ENCODE measurements around the gene IL19.
A peak's percentile ranks its signal among the peaks of the same experiment; 100 is the strongest.

IL19 gene

DNA sequence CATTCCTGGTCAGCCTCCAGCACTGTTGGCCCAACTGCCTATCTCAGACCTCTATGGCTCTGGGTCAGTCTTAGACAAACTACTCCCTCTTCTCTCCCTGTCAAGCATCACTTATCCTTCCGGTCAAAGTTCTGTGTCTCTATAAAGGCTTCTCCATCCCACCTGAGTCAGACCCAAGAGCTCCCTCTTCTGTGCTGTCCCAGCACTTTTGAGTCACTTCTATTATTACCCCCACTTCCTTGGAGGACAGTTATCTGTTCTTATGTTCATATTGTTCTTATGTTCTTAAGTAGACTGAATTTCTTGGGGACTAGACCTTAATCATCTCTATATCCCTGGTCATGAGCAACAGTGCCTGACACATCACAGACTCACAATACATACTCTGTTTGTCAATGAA, 30.9 kb downstream of the IL19 start:
- no peak for DNase-seq

DNA sequence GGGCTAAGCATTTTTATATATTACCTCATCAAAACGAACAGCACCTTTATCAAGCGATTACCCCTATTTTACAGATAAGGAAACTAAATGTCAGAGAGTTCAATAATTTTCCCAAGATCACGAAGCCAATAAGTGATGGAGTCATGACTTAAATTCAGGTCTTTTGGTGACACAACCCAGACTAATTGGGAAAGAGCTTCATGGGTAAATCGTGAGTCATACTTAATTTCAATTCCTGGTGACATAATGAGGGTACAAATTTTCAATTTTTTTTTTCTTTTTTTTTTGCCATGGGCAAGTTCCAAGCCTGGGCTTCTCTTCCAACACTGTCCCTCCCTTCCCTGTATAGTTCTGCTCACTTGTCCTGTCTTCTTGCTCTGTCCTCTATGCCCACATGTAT, 31.8 kb downstream of the IL19 start:
- DNase-seq = no peak

DNA sequence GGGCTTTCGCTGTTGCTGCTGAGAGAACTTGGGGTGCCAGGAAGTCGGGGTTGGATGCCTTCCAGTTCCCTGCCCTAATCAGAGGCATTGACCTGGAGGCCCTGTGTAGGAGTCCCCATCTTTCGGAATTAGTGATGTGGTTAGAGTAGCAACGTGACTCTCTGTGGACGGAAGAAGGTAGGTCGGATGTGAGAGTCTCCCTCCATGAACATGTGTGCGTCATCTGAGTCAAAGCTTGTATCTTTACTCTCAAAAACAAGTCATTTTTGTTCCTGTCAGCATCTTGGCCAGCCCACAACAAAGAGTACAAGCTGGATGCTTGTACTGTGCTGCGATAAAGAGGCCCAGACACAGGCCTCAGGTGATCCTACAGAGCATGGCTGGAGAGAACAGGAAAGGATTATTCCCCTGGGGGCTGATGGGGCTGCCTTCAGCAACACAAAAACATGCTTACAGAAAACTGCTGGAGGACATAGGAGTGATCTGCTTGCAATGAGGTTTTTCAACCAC, 32.7 kb downstream of the IL19 start:
- DNase-seq = no peak

DNA sequence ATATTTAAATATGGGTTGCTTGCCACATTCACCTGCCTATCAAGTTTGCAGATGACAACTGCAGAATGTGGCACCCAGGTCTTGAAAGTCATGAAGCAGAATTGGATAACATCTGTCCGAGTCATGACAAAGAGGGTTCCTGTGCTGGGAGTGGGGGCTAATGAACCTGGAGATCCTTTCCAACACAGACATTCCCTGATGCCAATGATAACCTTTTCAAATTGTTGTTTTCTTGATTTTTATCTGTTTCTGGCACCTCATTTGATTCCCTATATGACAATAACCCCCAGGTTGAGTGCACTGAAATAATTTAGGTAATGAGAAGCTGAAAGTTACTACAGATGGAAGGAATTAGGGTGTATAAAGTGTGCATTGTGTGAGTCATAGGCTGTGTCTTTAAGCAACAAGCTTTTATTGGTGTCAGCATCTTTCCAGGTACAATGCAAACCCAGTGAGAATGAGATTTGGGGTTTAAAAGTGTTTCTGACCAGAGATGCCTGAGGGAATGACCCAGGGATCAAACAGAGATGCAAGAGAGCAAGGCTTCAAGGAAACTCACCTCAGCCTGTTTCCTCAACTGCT, 33.7 kb downstream of the IL19 start:
- no peak for DNase-seq

DNA sequence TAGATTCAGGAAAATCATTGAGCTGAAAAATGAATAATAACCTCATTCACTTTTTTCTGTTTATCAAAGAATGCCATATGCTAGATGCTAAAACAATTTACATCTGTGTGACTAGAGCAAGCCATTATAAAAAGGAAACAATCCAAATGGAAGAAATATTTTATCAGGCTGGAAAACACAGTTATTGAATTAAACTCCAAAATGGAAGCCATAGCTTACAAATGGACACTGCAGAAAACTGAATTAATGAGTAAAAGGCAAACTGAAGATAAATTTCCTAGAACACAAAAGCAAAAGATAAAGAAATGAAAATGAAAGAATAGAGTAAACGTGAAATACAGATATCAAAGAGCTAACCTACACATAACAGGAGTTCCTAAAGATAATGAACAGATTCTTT, 34.8 kb downstream of the IL19 start:
- DNase-seq = no peak

DNA sequence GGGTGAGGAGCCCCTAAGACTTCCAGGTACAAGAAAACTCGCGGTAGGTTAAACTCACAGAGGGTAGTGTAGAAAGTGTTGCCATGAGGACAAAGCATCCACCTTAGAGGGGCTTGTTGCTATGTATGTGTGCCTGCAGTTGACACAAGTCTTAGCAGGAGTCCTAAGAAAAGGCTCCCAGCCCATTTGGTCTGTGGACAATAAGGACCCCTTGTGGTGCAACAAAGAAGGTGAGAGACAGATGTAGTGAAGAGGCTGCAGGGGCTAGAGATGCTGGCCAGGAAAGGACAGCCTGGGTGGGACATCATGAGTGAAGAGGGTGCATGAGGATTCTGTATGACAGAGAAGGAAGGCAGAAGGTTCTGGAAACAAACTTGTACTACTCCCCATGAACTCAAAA, 38.0 kb downstream of the IL19 start:
- DNase-seq = peak; percentile 41

DNA sequence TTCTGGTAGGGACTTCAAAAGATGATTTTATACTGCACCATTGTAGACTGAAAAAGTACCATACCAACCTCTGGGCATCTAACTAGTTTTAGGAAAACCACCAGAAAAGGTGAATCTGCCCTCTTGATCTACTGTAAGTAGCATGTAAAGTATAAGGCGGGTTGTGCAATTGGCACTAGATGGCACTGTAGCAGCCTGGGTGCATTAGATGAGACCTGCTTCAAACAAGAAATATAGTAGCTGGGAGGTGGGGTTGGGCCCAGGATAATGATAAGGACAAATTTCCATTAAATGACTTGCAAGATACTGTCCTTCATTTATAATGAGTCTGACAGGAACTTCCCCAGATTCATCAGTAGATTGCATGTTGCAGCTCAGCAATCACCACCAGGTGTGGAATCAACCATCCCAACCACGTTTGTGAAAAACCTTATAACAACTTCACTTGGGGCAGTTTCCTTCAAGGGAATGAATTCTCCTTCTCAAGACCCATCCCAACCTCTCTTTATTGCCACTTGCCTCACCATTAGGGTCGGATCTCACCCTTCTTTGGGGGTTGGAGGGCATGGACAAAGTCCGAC, 39.0 kb downstream of the IL19 start:
- DNase-seq = no peak

DNA sequence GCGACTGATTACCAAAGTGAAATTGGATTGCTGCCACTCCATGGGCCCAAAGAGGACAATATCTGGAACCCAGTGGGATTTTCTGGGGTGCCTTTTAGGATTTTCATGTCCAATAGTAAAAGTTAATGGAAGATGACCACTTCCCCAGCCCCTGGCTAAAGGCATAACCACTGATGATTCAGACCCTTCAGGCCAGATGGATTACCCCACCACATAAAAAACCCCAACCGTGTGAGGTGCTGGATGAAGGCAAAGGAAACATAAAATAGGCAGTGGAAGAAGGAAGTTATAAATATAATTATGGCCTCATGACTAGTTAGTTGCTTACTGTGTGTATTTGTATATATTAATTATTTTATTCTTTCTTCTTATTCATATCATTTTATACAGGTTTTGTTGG, 41.9 kb downstream of the IL19 start:
- no peak for DNase-seq

DNA sequence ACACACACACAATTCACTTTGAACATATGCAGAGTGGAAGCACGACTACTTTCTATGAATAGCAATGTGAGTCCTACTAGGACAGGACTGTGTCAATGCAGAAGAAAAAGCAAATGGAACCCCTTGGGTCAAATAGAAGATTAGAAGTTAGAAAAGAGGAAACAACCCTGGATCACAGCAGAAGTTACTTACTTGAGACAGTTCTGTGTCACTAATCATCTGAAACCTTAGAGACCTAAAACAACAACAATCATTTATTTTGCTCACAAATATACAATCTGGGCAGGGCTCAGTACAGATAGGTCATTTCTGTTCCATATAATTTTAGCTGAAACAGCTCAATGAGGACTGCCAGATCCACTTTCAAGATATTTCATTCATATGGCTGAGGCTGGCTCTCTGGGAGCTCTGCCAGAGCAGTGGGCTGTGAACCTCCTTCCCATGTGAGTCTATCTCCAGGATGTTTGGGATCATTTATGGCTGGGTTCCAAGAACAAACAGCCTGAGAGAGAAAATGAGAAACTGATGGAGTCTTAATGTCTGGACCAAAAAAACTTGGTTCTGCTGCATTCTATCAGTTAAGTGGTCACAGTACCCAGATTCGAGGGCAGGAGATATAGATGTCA, 44.3 kb downstream of the IL19 start:
- peak; percentile 70 for DNase-seq

DNA sequence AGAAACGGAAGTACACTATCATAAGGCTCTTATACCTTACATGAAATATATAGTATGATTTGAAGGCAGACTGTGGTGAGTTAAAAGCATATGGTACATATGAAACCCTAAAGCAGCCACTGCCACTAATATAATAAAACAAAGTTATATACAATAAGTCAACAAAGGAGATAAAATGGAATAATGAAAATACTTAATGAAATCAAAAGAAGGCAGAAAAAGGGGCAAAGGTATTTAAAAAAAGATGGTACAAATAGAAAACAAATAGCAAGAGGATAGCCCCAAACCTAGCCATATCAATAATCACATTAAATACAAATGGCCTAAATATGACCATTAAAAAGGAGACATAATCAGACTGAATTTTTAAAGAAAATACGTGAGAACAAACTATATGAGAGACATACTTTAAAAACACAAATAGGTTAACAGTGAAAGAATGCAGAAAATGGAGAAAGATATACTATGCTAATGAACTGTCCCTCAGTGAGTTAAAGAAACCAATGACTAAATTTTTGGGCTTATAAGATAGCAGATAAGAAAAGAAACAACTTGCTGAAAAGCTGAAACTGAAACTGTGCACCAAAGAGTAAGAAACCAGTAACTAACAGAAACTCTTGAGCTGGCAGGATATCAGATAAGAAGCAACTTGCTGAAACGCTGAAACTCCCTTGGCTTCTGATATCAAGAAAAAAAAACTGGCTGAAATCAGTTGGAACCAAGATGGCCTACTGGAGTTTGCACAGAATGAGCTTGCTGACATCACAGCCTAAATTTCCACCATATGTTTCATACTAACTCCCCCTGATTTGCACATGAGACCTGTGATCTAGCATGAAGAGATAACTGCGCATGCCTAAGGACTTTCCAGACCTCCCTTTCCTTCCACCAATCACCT, 46.1 kb downstream of the IL19 start:
- no peak for DNase-seq

DNA sequence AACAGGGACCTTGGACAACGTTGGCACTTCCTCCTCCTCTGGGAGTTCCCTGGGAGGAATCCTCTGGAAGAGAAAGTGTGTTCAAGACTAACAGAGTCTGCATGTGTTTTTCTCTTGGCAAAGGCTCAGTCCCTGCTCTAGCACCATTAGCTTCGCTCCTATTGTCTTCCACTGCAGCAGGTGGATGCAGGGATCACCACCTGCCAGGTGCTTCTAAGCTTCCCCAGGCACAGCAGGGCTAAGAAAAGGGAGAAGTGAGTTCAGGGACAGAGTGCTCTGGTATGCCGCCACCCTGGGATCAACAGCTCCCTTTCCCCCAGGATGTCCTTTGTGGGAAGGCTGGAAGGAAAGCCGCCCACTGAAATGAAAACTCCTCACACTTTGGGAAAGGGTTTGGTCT, 50.9 kb downstream of the IL19 start:
- no peak for DNase-seq

DNA sequence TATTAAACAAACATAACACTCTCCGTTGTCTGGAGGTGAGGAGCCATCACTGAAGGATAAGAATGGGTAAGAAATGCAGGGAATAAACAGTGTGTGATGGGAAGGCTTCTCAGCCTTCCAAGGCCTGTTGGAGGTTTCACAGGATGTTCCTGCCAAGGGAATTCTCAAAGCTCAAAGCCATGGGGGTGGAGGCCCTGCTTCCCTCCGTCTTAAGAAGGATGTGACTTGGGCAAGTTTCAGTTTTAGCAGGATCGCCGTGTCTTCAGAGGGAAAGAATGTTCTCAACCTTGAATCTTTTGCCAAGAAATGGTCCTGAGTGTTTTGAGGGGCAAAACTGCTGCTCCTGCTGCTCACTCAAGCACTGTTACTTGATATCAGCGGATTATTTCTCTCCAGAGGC, 53.2 kb downstream of the IL19 start:
- peak; percentile 36 for DNase-seq

DNA sequence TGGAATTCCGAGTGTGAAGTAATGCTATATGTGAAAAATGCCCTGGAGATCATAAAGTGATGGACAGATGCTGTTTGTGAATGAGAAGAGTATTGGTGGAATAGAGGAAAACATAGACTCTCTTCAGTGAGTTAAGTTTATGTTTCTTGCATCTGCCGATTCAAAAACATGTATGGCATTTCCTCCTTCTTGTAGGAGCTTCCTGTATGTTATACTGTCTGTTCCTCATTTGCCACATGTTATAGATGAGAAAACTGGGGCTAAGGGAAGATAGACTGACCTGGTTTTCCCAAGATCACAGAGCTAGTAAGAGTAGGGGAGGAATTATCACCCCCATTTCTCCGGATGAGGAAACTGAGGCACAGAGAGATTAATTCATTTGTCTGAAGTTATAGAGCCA, 53.8 kb downstream of the IL19 start:
- DNase-seq = no peak

DNA sequence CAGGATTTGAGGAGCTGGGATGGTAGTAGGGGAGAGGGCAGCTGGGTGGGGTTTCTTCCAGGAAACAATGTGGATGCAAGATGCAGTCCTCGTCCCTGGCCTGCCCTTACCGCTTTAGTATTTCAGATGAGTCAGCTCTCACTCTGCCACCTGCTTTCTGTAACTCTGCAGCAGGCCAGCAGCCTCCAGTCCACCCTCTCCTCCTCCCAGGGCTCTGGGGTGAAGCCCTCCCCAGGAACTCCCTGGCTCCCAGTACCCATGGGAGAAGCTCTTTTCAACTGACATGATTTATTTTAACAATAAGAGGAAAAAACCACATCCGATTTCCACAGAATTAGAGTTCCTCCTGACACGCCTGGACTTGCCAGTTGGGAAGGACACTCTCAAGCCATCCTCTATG, 55.8 kb downstream of the IL19 start:
- DNase-seq = no peak

DNA sequence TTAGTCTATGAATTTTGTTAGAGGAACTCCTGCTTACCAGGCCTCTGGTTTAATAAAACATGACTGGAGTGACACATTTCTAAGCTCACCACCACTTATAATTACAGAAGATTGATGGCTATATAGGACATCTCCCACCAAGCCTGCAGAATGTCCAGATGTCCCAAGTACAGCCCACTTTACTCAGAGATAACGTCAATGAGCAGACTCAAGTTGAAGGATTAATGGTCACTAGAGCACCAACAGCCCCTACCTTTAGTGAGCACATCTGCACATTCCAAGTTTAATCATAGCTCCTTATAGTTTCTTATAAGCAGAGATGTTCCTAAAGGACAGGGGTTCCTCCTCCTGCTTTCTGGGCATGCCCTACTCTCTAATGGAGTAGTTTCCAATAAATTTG, 57.5 kb downstream of the IL19 start:
- DNase-seq = no peak

DNA sequence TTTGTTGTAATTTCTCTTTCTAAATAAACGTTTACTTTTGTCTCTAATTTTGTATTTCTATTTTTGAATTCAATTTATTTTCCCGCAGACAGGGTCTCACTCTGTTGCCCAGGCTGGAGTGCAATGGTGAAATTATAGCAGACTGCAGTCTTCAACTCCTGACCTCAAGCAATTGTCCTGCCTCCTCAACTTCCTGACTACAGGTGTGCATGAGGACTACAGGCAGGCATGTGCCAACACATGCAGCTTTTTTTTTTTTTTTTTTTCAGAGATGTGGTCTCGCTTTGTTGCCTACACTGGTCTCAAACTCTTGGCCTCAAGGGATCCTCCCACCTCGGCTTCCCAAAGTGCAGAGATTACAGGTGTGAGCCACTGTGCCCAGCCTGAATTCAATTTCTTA, 58.2 kb downstream of the IL19 start:
- no peak for DNase-seq

DNA sequence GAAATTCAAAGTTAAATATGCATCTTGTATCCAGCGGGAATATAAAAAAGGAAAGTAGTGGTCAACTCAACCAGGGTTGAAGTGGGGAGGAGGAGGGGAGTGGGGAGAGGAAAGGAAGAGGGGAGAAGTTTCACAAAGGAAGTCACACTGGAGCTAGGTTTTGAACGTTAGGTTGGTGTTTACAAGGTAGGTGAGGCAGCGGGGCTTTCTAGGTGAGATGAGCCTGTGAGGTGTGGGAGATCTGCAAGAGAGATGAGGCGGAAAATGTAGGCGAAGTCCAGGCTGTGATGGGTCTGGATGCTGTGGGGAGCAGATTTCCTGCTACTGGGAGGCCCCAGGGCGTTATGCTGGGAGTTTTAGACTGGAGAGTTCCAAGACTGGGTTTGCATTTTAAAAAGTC, 58.7 kb downstream of the IL19 start:
- DNase-seq = no peak

DNA sequence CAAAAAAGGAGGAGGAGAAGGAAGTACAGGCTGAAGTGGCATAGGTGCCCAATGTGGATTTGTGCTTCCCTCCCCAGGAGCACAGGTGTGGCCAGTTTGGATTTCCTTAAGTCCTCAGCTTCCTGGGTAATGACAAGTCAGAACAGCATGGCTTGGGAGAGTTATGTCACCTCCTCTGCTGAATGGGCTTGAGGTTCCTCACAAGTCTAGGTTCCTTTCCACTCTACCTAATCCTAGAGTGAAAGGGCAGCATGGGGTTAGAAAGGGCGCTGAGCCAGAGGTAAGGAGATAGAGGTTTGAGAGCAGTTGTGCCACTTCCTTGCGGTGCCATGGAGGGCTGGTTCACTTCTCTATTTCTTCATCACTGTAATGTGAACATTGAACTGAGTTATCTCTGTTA, 59.3 kb downstream of the IL19 start:
- no peak for DNase-seq

DNA sequence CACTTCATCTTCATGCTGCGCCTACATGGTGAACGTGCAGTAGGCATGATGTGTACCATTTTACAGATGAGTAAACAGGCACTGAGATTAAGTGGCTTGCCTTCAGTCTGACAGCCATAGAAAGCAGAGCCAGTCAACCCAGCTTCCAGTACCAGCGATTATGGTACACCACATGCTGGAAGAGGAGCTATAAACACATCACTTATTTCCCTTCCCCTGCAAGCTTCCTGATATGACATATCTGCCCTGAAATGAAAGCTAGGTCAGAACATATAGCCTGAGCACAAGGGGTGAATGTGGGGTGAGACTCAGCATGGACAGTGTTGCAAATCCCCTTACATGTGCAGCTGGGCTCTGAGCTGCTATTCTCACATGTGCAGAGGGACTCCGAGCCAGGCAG, 61.1 kb downstream of the IL19 start:
- no peak for DNase-seq

DNA sequence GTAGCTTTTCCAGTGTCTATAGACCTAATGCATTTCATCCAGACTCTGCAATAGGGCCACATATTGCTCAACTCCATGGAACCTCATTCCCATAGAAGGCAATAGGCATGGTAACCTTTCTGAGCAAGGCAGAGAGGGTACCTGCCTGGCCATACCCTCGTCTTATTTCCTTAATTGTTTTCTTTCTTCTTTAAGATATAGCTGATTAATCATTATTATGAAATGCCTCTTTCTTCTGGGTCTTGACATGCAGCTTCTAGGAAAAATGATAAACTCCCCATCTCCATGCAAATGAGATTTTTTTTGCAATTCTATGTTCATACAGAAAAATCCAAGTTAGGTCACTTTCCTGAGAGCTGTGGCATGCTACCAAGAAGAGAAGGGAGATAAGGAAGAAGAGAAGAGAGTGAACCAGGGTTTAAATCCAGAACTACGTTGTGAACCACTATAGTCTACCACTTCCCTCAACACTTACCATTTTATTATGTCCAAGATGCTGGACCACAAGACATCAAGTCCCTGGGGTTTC, 61.8 kb downstream of the IL19 start:
- DNase-seq = no peak

DNA sequence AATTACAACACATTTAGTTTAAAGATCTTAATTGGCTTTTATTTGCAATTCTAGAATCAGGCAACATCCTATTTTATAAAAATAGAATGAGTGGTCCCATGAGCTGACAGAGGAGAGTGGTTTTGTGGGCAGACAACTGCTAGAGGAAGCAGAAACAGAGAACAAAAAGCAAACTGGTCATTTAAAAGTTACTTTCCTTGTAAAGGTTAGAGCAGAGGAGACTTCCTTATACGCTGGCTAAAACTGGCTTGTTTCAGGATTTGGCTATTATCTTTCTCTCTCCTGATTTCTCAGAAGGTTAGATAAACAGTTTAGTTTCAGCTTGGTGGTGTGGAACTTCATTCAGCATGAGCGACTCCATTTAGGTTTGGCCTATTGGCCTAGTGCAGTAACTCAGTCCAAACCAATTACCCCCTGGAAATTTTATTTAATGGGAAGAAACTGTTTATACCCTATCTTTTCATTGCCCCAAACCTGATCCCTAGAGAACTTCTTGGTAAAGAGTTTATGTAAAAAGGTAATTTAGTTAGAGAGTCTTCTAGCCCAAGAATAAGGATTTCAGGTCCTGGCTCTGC, 62.6 kb downstream of the IL19 start:
- no peak for DNase-seq

DNA sequence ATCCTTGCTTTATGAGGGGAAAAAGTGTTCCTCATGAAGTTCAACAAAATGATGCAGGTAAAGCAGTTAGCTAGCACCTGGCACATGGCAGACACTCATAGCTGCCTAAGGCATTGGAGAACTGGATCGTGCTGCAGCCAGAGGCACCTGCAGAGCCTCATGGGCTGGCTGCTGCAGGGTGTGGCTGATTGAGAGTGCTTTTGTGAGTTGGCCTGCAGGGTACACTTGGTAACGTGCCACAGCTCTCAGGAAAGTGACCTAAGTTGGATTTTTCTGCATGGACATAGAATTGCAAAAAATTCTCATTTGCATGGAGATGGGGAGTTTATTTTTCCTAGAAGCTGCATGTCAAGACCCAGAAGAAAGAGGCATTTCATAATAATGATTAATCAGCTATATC, 63.2 kb downstream of the IL19 start:
- DNase-seq = no peak

DNA sequence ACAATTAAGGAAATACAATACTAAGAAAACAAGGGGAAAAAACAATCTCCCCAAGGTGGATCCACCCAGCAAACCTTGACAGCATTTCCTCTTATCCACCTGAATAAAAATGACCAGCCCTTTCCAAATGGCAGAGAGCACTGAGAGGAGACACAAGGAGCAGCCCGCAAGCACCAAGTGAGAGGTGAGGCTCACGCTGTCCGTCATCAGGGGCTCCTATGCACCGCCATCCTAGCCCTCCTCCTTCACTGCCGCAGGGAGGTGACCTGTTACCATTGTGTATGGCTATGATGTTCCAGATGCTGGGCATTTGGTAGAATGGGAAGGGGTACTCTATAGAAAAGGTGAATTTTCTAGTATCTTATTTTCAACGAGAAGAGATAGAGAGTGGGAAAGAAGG, 63.6 kb downstream of the IL19 start:
- no peak for DNase-seq

Measured in femur (tissue), 1 donor.